ENCODE measurements around the gene FGGY.

FGGY gene

GRCh38 chr1:59747420-59748024 lies 450.6 kb downstream of the FGGY start:
- H3K4me1 ChIP-seq (ENCODE audit: insufficient read depth, low read length) = no peaks in the 10 kb centered on the region
- H3K27ac ChIP-seq (ENCODE audit: low read depth, low read length) = no peak overlapping the region
- H3K36me3 ChIP-seq (ENCODE audit: insufficient read depth, low read length) = no peaks in the 10 kb centered on the region
- no peaks in the 10 kb centered on the region for H3K27me3 ChIP-seq (ENCODE audit: control insufficient read depth in 1 of 2, insufficient read depth in 2 of 2, low read length in 2 of 2)
- H3K9me3 ChIP-seq (ENCODE audit: low read length) = no peaks in the 10 kb centered on the region
- H3K9ac ChIP-seq (ENCODE audit: low read length) = no peak overlapping the region
- no peak overlapping the region for H3K4me3 ChIP-seq (ENCODE audit: low read depth in 1 of 2, low read length in 2 of 2)

GRCh38 chr1:59748123-59748522 lies 451.2 kb downstream of the FGGY start:
- no peaks in the 10 kb centered on the region for H3K27me3 ChIP-seq (ENCODE audit: control insufficient read depth in 1 of 2, insufficient read depth in 2 of 2, low read length in 2 of 2)
- H3K4me1 ChIP-seq (ENCODE audit: insufficient read depth, low read length) = no peaks in the 10 kb centered on the region
- H3K36me3 ChIP-seq (ENCODE audit: insufficient read depth, low read length) = no peaks in the 10 kb centered on the region
- H3K9me3 ChIP-seq (ENCODE audit: low read length) = no peaks in the 10 kb centered on the region
- H3K27ac ChIP-seq (ENCODE audit: low read depth, low read length) = no peak overlapping the region
- no peak overlapping the region for H3K9ac ChIP-seq (ENCODE audit: low read length)
- H3K4me3 ChIP-seq (ENCODE audit: low read depth in 1 of 2, low read length in 2 of 2) = no peak overlapping the region

GRCh38 chr1:59750328-59751003 lies 453.6 kb downstream of the FGGY start:
- Histone ChIP-seq H3K27me3 (ENCODE audit: control insufficient read depth in 1 of 2, insufficient read depth in 2 of 2, low read length in 2 of 2) (no peaks in the 10 kb centered on the region), H3K36me3 (ENCODE audit: insufficient read depth, low read length) (no peaks in the 10 kb centered on the region), H3K9me3 (ENCODE audit: low read length) (no peaks in the 10 kb centered on the region), H3K4me3 (ENCODE audit: low read depth in 1 of 2, low read length in 2 of 2) (no peak overlapping the region), H3K4me1 (ENCODE audit: insufficient read depth, low read length) (peaks cover 4% of the 10 kb centered on the region), H3K9ac (ENCODE audit: low read length) (no peak overlapping the region), H3K27ac (ENCODE audit: low read depth, low read length) (no peak overlapping the region)

GRCh38 chr1:59751004-59751395 lies 454.1 kb downstream of the FGGY start:
- Histone ChIP-seq H3K4me1 (ENCODE audit: insufficient read depth, low read length) (peaks cover 7% of the 10 kb centered on the region), H3K9ac (ENCODE audit: low read length) (no peak overlapping the region), H3K27ac (ENCODE audit: low read depth, low read length) (no peak overlapping the region), H3K27me3 (ENCODE audit: control insufficient read depth in 1 of 2, insufficient read depth in 2 of 2, low read length in 2 of 2) (no peaks in the 10 kb centered on the region), H3K9me3 (ENCODE audit: low read length) (no peaks in the 10 kb centered on the region), H3K36me3 (ENCODE audit: insufficient read depth, low read length) (no peaks in the 10 kb centered on the region), H3K4me3 (ENCODE audit: low read depth in 1 of 2, low read length in 2 of 2) (no peak overlapping the region)

- H3K27me3 ChIP-seq (ENCODE audit: control insufficient read depth in 1 of 2, insufficient read depth in 2 of 2, low read length in 2 of 2) = no peaks in the 10 kb centered on the region
- H3K4me1 ChIP-seq (ENCODE audit: insufficient read depth, low read length) = peaks cover 7% of the 10 kb centered on the region
- H3K36me3 ChIP-seq (ENCODE audit: insufficient read depth, low read length) = no peaks in the 10 kb centered on the region
- no peaks in the 10 kb centered on the region for H3K9me3 ChIP-seq (ENCODE audit: low read length)
- no peak overlapping the region for H3K9ac ChIP-seq (ENCODE audit: low read length)
- no peak overlapping the region for H3K4me3 ChIP-seq (ENCODE audit: low read depth in 1 of 2, low read length in 2 of 2)
- no peak overlapping the region for H3K27ac ChIP-seq (ENCODE audit: low read depth, low read length)
Observed at GRCh38 chr1:59751801-59752200, 454.9 kb downstream of the FGGY start.

GRCh38 chr1:59752556-59753414 lies 455.9 kb downstream of the FGGY start:
- Histone ChIP-seq H3K27ac (ENCODE audit: low read depth, low read length) (no peak overlapping the region), H3K4me3 (ENCODE audit: low read depth in 1 of 2, low read length in 2 of 2) (no peak overlapping the region), H3K9me3 (ENCODE audit: low read length) (no peaks in the 10 kb centered on the region), H3K9ac (ENCODE audit: low read length) (no peak overlapping the region), H3K27me3 (ENCODE audit: control insufficient read depth in 1 of 2, insufficient read depth in 2 of 2, low read length in 2 of 2) (no peaks in the 10 kb centered on the region), H3K36me3 (ENCODE audit: insufficient read depth, low read length) (no peaks in the 10 kb centered on the region), H3K4me1 (ENCODE audit: insufficient read depth, low read length) (peaks cover 7% of the 10 kb centered on the region)

- Histone ChIP-seq H3K4me3 (ENCODE audit: low read depth in 1 of 2, low read length in 2 of 2) (no peak overlapping the region), H3K9me3 (ENCODE audit: low read length) (no peaks in the 10 kb centered on the region), H3K27ac (ENCODE audit: low read depth, low read length) (no peak overlapping the region), H3K9ac (ENCODE audit: low read length) (no peak overlapping the region), H3K4me1 (ENCODE audit: insufficient read depth, low read length) (peaks cover 17% of the 10 kb centered on the region), H3K36me3 (ENCODE audit: insufficient read depth, low read length) (no peaks in the 10 kb centered on the region), H3K27me3 (ENCODE audit: control insufficient read depth in 1 of 2, insufficient read depth in 2 of 2, low read length in 2 of 2) (no peaks in the 10 kb centered on the region)
Observed at GRCh38 chr1:59755069-59755685, 458.3 kb downstream of the FGGY start.

- Histone ChIP-seq H3K9ac (ENCODE audit: low read length) (no peak overlapping the region), H3K4me1 (ENCODE audit: insufficient read depth, low read length) (peaks cover 17% of the 10 kb centered on the region)
Observed at GRCh38 chr1:59757197-59757747, 460.4 kb downstream of the FGGY start.

GRCh38 chr1:59759156-59759925 lies 462.4 kb downstream of the FGGY start:
- Histone ChIP-seq H3K36me3 (ENCODE audit: insufficient read depth, low read length) (no peaks in the 10 kb centered on the region), H3K4me3 (ENCODE audit: low read depth in 1 of 2, low read length in 2 of 2) (peak overlapping the region in 1 of 2 donors; percentile 47), H3K9ac (ENCODE audit: low read length) (peak overlapping the region; percentile 51), H3K27me3 (ENCODE audit: control insufficient read depth in 1 of 2, insufficient read depth in 2 of 2, low read length in 2 of 2) (no peaks in the 10 kb centered on the region), H3K4me1 (ENCODE audit: insufficient read depth, low read length) (peaks cover 17% of the 10 kb centered on the region), H3K9me3 (ENCODE audit: low read length) (no peaks in the 10 kb centered on the region), H3K27ac (ENCODE audit: low read depth, low read length) (peak overlapping the region; percentile 67)

More at GRCh38 chr1:59757197-59757747, 460.4 kb downstream of the FGGY start:
- H3K27me3 ChIP-seq (ENCODE audit: control insufficient read depth in 1 of 2, insufficient read depth in 2 of 2, low read length in 2 of 2) = no peaks in the 10 kb centered on the region
- no peaks in the 10 kb centered on the region for H3K36me3 ChIP-seq (ENCODE audit: insufficient read depth, low read length)
- H3K9me3 ChIP-seq (ENCODE audit: low read length) = no peaks in the 10 kb centered on the region
- no peak overlapping the region for H3K4me3 ChIP-seq (ENCODE audit: low read depth in 1 of 2, low read length in 2 of 2)
- no peak overlapping the region for H3K27ac ChIP-seq (ENCODE audit: low read depth, low read length)

GRCh38 chr1:59761443-59761842 lies 464.5 kb downstream of the FGGY start:
- no peaks in the 10 kb centered on the region for H3K27me3 ChIP-seq (ENCODE audit: control insufficient read depth in 1 of 2, insufficient read depth in 2 of 2, low read length in 2 of 2)
- no peak overlapping the region for H3K9ac ChIP-seq (ENCODE audit: low read length)
- no peak overlapping the region for H3K4me3 ChIP-seq (ENCODE audit: low read depth in 1 of 2, low read length in 2 of 2)
- no peak overlapping the region for H3K27ac ChIP-seq (ENCODE audit: low read depth, low read length)
- H3K36me3 ChIP-seq (ENCODE audit: insufficient read depth, low read length) = no peaks in the 10 kb centered on the region
- peaks cover 10% of the 10 kb centered on the region for H3K4me1 ChIP-seq (ENCODE audit: insufficient read depth, low read length)
- H3K9me3 ChIP-seq (ENCODE audit: low read length) = no peaks in the 10 kb centered on the region

Data from muscle layer of colon (tissue), 2 donors.